H9 (cell line): Measurements from ENCODE around the gene MYOM1. TPM values are rescaled to one million over a fixed set of nuclear protein-coding genes. Genes with fewer than 3 reads are reported as not detected.

Experiments used
- DNase-seq: peaks from one replicate; pipeline ENCODE4 v3.0.0-alpha.2; 2017
- H2AFZ ChIP-seq: one replicate; pipeline ENCODE4 v1.6.1; 2013; ENCODE audit warnings: mild to moderate bottlenecking, low read length, control low read depth, moderate library complexity
- H2AK5ac ChIP-seq: 2 replicates; pipeline ENCODE4 v1.6.1; 2013; ENCODE audit warnings: low read length, control low read depth, mixed read lengths; ENCODE audit not compliant: insufficient read length
- H2BK120ac ChIP-seq: one replicate; pipeline ENCODE4 v1.6.1; 2013; ENCODE audit warnings: low read depth, mild to moderate bottlenecking, low read length, control low read depth, inconsistent platforms; ENCODE audit not compliant: poor library complexity, severe bottlenecking
- H2BK12ac ChIP-seq: 2 replicates; pipeline ENCODE4 v1.6.1; 2013; ENCODE audit warnings: low read length, control low read depth, mixed read lengths, low read depth; ENCODE audit not compliant: insufficient read length
- H2BK15ac ChIP-seq: 2 replicates; pipeline ENCODE4 v1.6.1; 2013; ENCODE audit warnings: low read depth, low read length, control low read depth
- H2BK20ac ChIP-seq: one replicate; pipeline ENCODE4 v1.6.1; 2013; ENCODE audit warnings: low read depth, mild to moderate bottlenecking, low read length, control low read depth, inconsistent platforms; ENCODE audit not compliant: poor library complexity, severe bottlenecking
- H2BK5ac ChIP-seq: 2 replicates; pipeline ENCODE4 v1.6.1; 2013; ENCODE audit warnings: low read length, control low read depth, mixed read lengths; ENCODE audit not compliant: insufficient read length
- H3K14ac ChIP-seq: 2 replicates; pipeline ENCODE4 v1.6.1; 2013; ENCODE audit warnings: low read length, control low read depth; ENCODE audit not compliant: insufficient read depth
- H3K18ac ChIP-seq: 2 replicates; pipeline ENCODE4 v1.6.1; 2013; ENCODE audit warnings: low read depth, mild to moderate bottlenecking, mixed read lengths, low read length, control low read depth; ENCODE audit not compliant: insufficient read length
- H3K23ac ChIP-seq: 2 replicates; pipeline ENCODE4 v1.6.1; 2013; ENCODE audit warnings: low read length, control low read depth, mixed read lengths, low read depth; ENCODE audit not compliant: insufficient read length
- H3K23me2 ChIP-seq: 2 replicates; pipeline ENCODE4 v1.6.1; 2013; ENCODE audit warnings: low read depth, mild to moderate bottlenecking, mixed read lengths, low read length, control low read depth; ENCODE audit not compliant: insufficient read length, poor library complexity, severe bottlenecking
- H3K27ac ChIP-seq: 2 replicates; pipeline ENCODE4 v1.5.1; 2013; ENCODE audit warnings: low read length, control low read depth, mixed read lengths, low read depth; ENCODE audit not compliant: insufficient read length
- H3K27me3 ChIP-seq: 2 replicates; pipeline ENCODE4 v1.6.1; 2013; ENCODE audit warnings: low read length, control low read depth, inconsistent platforms; ENCODE audit not compliant: insufficient read depth
- H3K4ac ChIP-seq: 2 replicates; pipeline ENCODE4 v1.6.1; 2013; ENCODE audit warnings: low read depth, mild to moderate bottlenecking, control low read depth, inconsistent platforms, low read length, moderate library complexity
- H3K4me1 ChIP-seq: 2 replicates; pipeline ENCODE4 v1.6.1; 2013; ENCODE audit warnings: low read length, control low read depth, inconsistent platforms; ENCODE audit not compliant: insufficient read depth
- H3K4me2 ChIP-seq: 2 replicates; pipeline ENCODE4 v1.6.1; 2013; ENCODE audit warnings: low read length, control low read depth, mixed read lengths; ENCODE audit not compliant: insufficient read length, insufficient read depth
- H3K56ac ChIP-seq: 2 replicates; pipeline ENCODE4 v1.6.1; 2013; ENCODE audit warnings: low read depth, mild to moderate bottlenecking, mixed read lengths, low read length, control low read depth; ENCODE audit not compliant: insufficient read length
- H3K79me1 ChIP-seq: 2 replicates; pipeline ENCODE4 v1.6.1; 2013; ENCODE audit warnings: low read depth, mild to moderate bottlenecking, moderate library complexity, low read length, control low read depth, inconsistent platforms; ENCODE audit not compliant: insufficient read depth, poor library complexity, severe bottlenecking
- H3K79me2 ChIP-seq: 2 replicates; pipeline ENCODE4 v1.6.1; 2013; ENCODE audit warnings: low read length, control low read depth, inconsistent platforms; ENCODE audit not compliant: insufficient read depth
- H3K9ac ChIP-seq: 2 replicates; pipeline ENCODE4 v1.6.1; 2013; ENCODE audit warnings: low read length, control low read depth, mixed read lengths; ENCODE audit not compliant: insufficient read length; ENCODE audit errors: extremely low read depth
- H3K9me3 ChIP-seq: one replicate; pipeline ENCODE4 v1.6.1; 2013; ENCODE audit warnings: low read depth, low read length, inconsistent platforms; ENCODE audit not compliant: control insufficient read depth
- H3T11ph ChIP-seq: one replicate; pipeline ENCODE4 v1.6.1; 2013; ENCODE audit warnings: mild to moderate bottlenecking, low read length, control low read depth, inconsistent platforms
- H4K20me1 ChIP-seq: one replicate; pipeline ENCODE4 v1.6.1; 2013; ENCODE audit not compliant: control insufficient read depth, insufficient read length, insufficient read depth
- H4K5ac ChIP-seq: 2 replicates; pipeline ENCODE4 v1.6.1; 2013; ENCODE audit warnings: low read depth, mild to moderate bottlenecking, mixed read lengths, low read length, control low read depth; ENCODE audit not compliant: insufficient read length
- H4K8ac ChIP-seq: replicated peaks from 2 replicates; pipeline ENCODE4 v1.6.1; 2013; ENCODE audit warnings: low read length, control low read depth, mixed read lengths, low read depth; ENCODE audit not compliant: insufficient read length
- H4K91ac ChIP-seq: 2 replicates; pipeline ENCODE4 v1.6.1; 2013; ENCODE audit warnings: low read depth, mild to moderate bottlenecking, moderate library complexity, mixed read lengths, low read length, control low read depth; ENCODE audit not compliant: insufficient read length
- H3K27ac Mint-ChIP-seq, 3 experiments: 2 replicates in 2 of 3; 3 replicates in 1 of 3; pipeline ENCODE4 v1.8.0; 2020 to 2021; ENCODE audit warnings: mixed read lengths in 3 of 3, mild to moderate bottlenecking in 1 of 3, moderate library complexity in 1 of 3
- H3K27me3 Mint-ChIP-seq: 2 replicates; pipeline ENCODE4 v1.8.0; 2021; ENCODE audit warnings: low read depth, mild to moderate bottlenecking, moderate library complexity, mixed read lengths
- H3K36me3 Mint-ChIP-seq, 3 experiments: 2 replicates in 2 of 3; 3 replicates in 1 of 3; pipeline ENCODE4 v1.8.0; 2020 to 2021; ENCODE audit warnings: low read depth in 3 of 3, mixed read lengths in 3 of 3; ENCODE audit not compliant: insufficient read depth in 1 of 3
- H3K4me1 Mint-ChIP-seq, 2 experiments: 2 replicates each; pipeline ENCODE4 v1.8.0; 2020; ENCODE audit warnings: mixed read lengths in 2 of 2
- H3K4me3 Mint-ChIP-seq, 2 experiments: 2 replicates in 1 of 2; 3 replicates in 1 of 2; pipeline ENCODE4 v1.8.0; 2020 to 2021; ENCODE audit warnings: mild to moderate bottlenecking in 2 of 2, mixed read lengths in 2 of 2, moderate library complexity in 1 of 2
- H3K9me3 Mint-ChIP-seq, 2 experiments: 2 replicates in 1 of 2; 3 replicates in 1 of 2; pipeline ENCODE4 v1.8.0; 2020; ENCODE audit warnings: mild to moderate bottlenecking in 2 of 2, mixed read lengths in 2 of 2, moderate library complexity in 1 of 2
- WGBS: extraction: QIAGEN DNeasy Blood & Tissue Kit; methylation state at CpG from one replicate; pipeline ENCODE4 v1.1.7; 2013; ENCODE audit warnings: missing lambda C conversion rate, low lambda C conversion rate, mixed read lengths; ENCODE audit not compliant: insufficient read length; ENCODE audit errors: extremely low coverage; 5-methylcytosine and 5-hydroxymethylcytosine counted together
- total RNA-seq: library from RNA; stranded (reverse); gene quantifications from 2 replicates; pipeline ENCODE4 v1.2.1, GENCODE V29; 2021
- TF ChIP-seq, protein P1 (sequence below): fragments of 200-600 bp; sonication (generic); conservative IDR thresholded peaks from 3 replicates; pipeline ENCODE4 v1.8.0; 2021; ENCODE audit warnings: antibody characterized with exemption, mild to moderate bottlenecking

The MYOM1 gene
- total RNA-seq, 1 experiment from 2014 or later = 0.17 TPM

DNA sequence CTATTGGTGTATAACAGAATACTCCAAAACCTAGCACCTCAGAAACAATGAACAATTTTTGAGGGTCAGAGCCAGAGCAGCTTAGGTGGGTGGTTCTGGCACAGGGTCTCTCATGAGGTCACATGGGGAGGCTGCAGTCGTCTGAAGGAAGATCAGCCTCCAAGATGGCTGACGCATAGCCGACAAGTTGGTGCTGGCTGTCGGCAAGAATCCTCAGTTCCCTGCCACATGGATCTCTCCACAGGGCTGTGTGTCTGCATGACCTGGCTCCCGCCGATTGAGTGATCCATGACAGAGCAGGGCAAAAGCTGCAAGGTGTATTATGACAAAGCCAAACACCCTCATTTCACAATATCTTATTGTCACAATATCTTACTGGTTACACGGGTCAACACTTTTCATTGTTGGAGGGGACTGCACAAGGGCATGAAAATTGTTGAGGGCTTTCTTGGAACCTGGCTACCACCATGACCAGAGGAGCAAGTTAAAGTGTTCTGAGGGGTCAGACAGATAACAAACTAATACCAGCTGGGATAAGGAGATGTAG is 46.4 kb upstream of the MYOM1 start:
- WGBS = no CpG with 5 or more reads among the region's 7 CpGs
- no peak overlapping the region for H3K4me3 Mint-ChIP-seq
- no peaks in the 10 kb centered on the region for H4K20me1 ChIP-seq

More for the DNA sequence above, 46.4 kb upstream of the MYOM1 start:
- H3K18ac ChIP-seq = no peak overlapping the region
- peaks cover 61% of the 10 kb centered on the region for H3K79me2 ChIP-seq
- Mint-ChIP-seq H3K9me3 (no peaks in the 10 kb centered on the region; a peak in 1 of 5 replicates), H3K27me3 (no peaks in the 10 kb centered on the region), H3K36me3 (no peaks in the 10 kb centered on the region), H3K27ac (no peak overlapping the region), H3K4me1 (peaks cover 48 to 49% of the 10 kb centered on the region in 2 experiments)
- H4K8ac ChIP-seq = no peak overlapping the region
- no peak overlapping the region for H3K23ac ChIP-seq
- peaks cover 6% of the 10 kb centered on the region; the same call in 1 of the 2 replicates for H3K4me1 ChIP-seq
- H2BK12ac ChIP-seq = no peak overlapping the region
- no peak overlapping the region for H3K4me2 ChIP-seq
- no peak overlapping the region for H2BK15ac ChIP-seq
- no peak for DNase-seq
- H3K9me3 ChIP-seq = no peaks in the 10 kb centered on the region
- peaks cover 4% of the 10 kb centered on the region for H3K23me2 ChIP-seq
- no peak overlapping the region for H3K9ac ChIP-seq
- H3K27me3 ChIP-seq = no peaks in the 10 kb centered on the region
- H3K14ac ChIP-seq = no peak overlapping the region
- H3K4ac ChIP-seq = no peak overlapping the region
- H2BK5ac ChIP-seq = no peak overlapping the region
- H3K56ac ChIP-seq = no peak overlapping the region
- no peak overlapping the region for H2BK120ac ChIP-seq
- H4K5ac ChIP-seq = no peak overlapping the region
- H2BK20ac ChIP-seq = no peak overlapping the region
- H3T11ph ChIP-seq = no peak overlapping the region
- H2AK5ac ChIP-seq = no peak overlapping the region
- H2AFZ ChIP-seq = no peak overlapping the region
- H3K27ac ChIP-seq = no peak overlapping the region
- H4K91ac ChIP-seq = no peak overlapping the region
- H3K79me1 ChIP-seq = no peaks in the 10 kb centered on the region
- TF ChIP-seq, protein P1, sequence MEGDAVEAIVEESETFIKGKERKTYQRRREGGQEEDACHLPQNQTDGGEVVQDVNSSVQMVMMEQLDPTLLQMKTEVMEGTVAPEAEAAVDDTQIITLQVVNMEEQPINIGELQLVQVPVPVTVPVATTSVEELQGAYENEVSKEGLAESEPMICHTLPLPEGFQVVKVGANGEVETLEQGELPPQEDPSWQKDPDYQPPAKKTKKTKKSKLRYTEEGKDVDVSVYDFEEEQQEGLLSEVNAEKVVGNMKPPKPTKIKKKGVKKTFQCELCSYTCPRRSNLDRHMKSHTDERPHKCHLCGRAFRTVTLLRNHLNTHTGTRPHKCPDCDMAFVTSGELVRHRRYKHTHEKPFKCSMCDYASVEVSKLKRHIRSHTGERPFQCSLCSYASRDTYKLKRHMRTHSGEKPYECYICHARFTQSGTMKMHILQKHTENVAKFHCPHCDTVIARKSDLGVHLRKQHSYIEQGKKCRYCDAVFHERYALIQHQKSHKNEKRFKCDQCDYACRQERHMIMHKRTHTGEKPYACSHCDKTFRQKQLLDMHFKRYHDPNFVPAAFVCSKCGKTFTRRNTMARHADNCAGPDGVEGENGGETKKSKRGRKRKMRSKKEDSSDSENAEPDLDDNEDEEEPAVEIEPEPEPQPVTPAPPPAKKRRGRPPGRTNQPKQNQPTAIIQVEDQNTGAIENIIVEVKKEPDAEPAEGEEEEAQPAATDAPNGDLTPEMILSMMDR = no peak
